Measurements from ENCODE around the gene TRMT11. TPM values are rescaled to one million over a fixed set of nuclear protein-coding genes. Genes with fewer than 3 reads are reported as not detected.

TRMT11 gene
- total RNA-seq, 4 donors from 2014 or later: 16.1 to 24.9 (median 18.8) TPM

GRCh38 chr6:126075335-126076071 lies 89.2 kb downstream of the TRMT11 start:
- TF ChIP-seq POLR2A (IDR thresholded peaks at IDR 0.05; ENCODE audit: low read depth) (no peak), EP300 (IDR thresholded peaks at IDR 0.05) (no peak), POLR2AphosphoS5 (IDR thresholded peaks at IDR 0.05) (no peak), CTCF (IDR thresholded peaks at IDR 0.05) (no peak)
- Histone ChIP-seq H3K4me1 (peaks cover 0 to 19% (median 5%) of the 10 kb centered on the region in 4 donors), H3K9me3 (no peaks in the 10 kb centered on the region), H3K27me3 (no peaks in the 10 kb centered on the region), H3K27ac (replicated peaks in 1 of 4) (no peak overlapping the region), H3K36me3 (no peaks in the 10 kb centered on the region), H3K4me3 (no peak overlapping the region)
- intact Hi-C loops (cut with DNase I): no loop called here
- DNase-seq (ENCODE audit: extremely low spot score): peak; percentile 26
- 67% methylated on average over 4 of the region's 4 CpGs for WGBS

- intact Hi-C loops (cut with DNase I): no loop called here
- TF ChIP-seq POLR2A (IDR thresholded peaks at IDR 0.05; ENCODE audit: low read depth) (no peak), EP300 (IDR thresholded peaks at IDR 0.05) (no peak), CTCF (IDR thresholded peaks at IDR 0.05) (no peak), POLR2AphosphoS5 (IDR thresholded peaks at IDR 0.05) (peak in 1 of 2 donors; percentile 46)
- no peaks in the 10 kb centered on the region for H3K36me3 ChIP-seq
- WGBS: 47% methylated on average over 2 of the region's 3 CpGs
- no peaks in the 10 kb centered on the region for H3K9me3 ChIP-seq
- DNase-seq (ENCODE audit: extremely low spot score): peak; percentile 92
- no peaks in the 10 kb centered on the region for H3K27me3 ChIP-seq
- H3K4me3 ChIP-seq: no peak overlapping the region
- peaks cover 0 to 19% (median 5%) of the 10 kb centered on the region in 4 donors for H3K4me1 ChIP-seq
- peak overlapping the region; percentile 29 to 49 (median 42) for H3K27ac ChIP-seq (replicated peaks in 1 of 4)
Observed at GRCh38 chr6:126076992-126077664, 90.8 kb downstream of the TRMT11 start.

DNA sequence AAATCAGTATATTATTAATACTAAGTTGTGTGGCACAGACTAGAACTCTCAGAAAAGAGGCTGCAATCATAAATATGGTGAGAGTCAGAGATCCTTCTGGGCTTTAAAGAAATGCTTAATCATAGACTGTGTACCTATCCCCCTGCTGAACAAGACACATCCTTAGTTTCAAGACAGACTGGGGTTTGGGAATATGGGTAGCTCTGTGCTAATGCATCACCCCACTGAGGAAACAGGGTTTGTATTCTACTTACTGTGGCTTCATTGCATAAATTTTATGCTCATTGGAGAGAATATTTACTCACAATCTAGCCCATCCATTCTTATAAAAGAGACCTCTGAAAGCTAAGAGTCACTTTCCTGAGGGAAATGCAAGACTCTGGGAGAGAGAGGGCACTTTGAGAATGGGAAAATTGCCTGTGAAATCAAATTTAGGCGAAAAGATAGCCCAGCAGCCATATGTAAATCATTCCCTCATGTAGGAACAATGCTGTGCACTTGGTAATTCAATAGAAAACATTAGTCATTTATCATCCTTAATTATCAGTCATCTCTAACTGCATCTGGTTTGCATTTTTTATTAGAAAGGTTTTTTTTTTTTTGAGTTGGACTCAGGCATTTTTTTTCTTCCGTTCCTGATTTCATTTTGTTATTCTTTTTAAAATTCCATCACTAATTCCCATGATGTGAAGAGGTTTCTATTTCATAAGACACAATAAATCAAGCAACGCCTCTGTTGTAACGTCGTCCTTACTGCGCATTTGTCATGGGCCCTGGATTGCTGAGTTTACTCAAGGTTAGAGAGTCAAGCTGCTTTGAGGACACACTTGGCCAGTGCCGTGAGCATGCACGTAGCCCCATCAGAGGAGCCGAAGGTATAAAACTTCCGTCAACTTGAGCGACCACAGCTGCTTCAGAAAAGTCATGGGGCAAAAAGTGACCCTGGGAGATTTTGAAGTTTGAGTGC lies 91.8 kb downstream of the TRMT11 start:
- H3K9me3 ChIP-seq: no peaks in the 10 kb centered on the region
- intact Hi-C loops (cut with DNase I): no loop called here
- no peak overlapping the region for H3K4me3 ChIP-seq
- WGBS: 70% methylated on average over 11 of the region's 11 CpGs
- H3K36me3 ChIP-seq: no peaks in the 10 kb centered on the region
- DNase-seq (ENCODE audit: extremely low spot score): peak; percentile 92
- peak overlapping the region; percentile 29 to 51 (median 47) for H3K27ac ChIP-seq (replicated peaks in 1 of 4)
- TF ChIP-seq CTCF (IDR thresholded peaks at IDR 0.05) (no peak), EP300 (IDR thresholded peaks at IDR 0.05) (no peak), POLR2A (IDR thresholded peaks at IDR 0.05; ENCODE audit: low read depth) (no peak), POLR2AphosphoS5 (IDR thresholded peaks at IDR 0.05) (peak; percentile 26 to 51)
- peaks cover 0 to 19% (median 5%) of the 10 kb centered on the region in 4 donors for H3K4me1 ChIP-seq
- H3K27me3 ChIP-seq: no peaks in the 10 kb centered on the region

GRCh38 chr6:126083875-126084274 lies 97.5 kb downstream of the TRMT11 start:
- H3K9me3 ChIP-seq: no peaks in the 10 kb centered on the region
- H3K4me3 ChIP-seq: no peak overlapping the region
- TF ChIP-seq POLR2AphosphoS5 (IDR thresholded peaks at IDR 0.05) (no peak), POLR2A (IDR thresholded peaks at IDR 0.05; ENCODE audit: low read depth) (no peak), EP300 (IDR thresholded peaks at IDR 0.05) (no peak), CTCF (IDR thresholded peaks at IDR 0.05) (no peak)
- intact Hi-C loops (cut with DNase I): no loop called here
- no peaks in the 10 kb centered on the region for H3K36me3 ChIP-seq
- WGBS: 95% methylated on average over 1 of the region's 1 CpG
- DNase-seq (ENCODE audit: extremely low spot score): no peak
- no peaks in the 10 kb centered on the region for H3K4me1 ChIP-seq
- no peaks in the 10 kb centered on the region for H3K27me3 ChIP-seq
- no peak overlapping the region for H3K27ac ChIP-seq (replicated peaks in 1 of 4)

Measured in esophagus muscularis mucosa (tissue), 4 donors.